IPS DF 4.7 (cell line): ENCODE results near the gene SERPINB5.
"Not testable (repeated sequence)": the region's sequence is repeated elsewhere in the genome, so short reads cannot be mapped to it uniquely, and the experiment has no call there.

Source experiments
- DNase-seq: peaks from one replicate; pipeline ENCODE4 v3.0.0-alpha.2; 2013; ENCODE audit warnings: low spot score; ENCODE audit errors: extremely low read depth

The SERPINB5 gene

GRCh38 chr18:63476668-63477067 lies at the start of gene SERPINB5:
Gene SERPINB5, plus strand, starts transcription at chr18:63476958. Its CDS starts 7,471 bp downstream, at chr18:63484429.
- DNase-seq: no peak

DNA sequence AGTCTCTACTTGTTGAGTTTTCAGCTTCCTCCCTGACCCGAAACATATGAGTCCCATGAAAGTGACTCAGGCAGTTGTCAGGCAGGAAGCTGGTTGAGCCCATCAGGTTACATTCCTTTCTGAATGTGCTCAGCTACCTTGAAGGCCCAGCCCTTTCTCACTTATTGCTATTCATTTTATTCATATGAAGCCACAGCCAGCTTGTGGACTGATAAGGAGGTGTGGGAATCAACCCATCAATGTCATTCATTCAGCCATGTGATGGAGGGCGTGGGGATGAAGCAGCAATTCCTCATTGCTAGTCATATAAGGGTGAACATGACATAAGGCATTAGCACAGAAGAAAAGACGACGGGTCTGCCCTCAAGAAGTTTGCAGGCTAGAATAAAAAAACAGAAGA lies 49.2 kb upstream of the SERPINB5 start:
- DNase-seq: peak; percentile 5

DNA sequence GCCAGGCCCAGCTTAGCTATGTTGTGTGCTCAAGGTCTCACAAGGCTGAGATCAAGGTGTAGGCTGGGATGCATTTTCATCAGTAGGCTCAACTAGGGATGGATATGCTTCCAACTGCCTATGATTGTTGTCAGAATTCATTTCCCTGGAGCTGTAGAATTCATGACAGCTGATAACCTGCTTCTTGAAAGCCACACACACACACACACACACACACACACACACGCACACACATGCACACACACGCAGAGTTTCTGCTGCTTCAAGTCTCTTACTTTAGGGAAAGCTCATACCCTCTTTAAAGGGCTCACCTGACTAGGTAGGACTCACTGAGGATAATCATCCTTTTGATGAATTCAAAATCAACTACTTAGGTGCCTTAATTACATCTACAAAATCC lies 46.2 kb upstream of the SERPINB5 start:
- no peak for DNase-seq

GRCh38 chr18:63431180-63431579 lies 45.6 kb upstream of the SERPINB5 start:
- DNase-seq: no peak

GRCh38 chr18:63433334-63433866 lies 43.4 kb upstream of the SERPINB5 start:
- DNase-seq: no peak

- no peak for DNase-seq
Measured at GRCh38 chr18:63438181-63438580, 38.6 kb upstream of the SERPINB5 start.

DNA sequence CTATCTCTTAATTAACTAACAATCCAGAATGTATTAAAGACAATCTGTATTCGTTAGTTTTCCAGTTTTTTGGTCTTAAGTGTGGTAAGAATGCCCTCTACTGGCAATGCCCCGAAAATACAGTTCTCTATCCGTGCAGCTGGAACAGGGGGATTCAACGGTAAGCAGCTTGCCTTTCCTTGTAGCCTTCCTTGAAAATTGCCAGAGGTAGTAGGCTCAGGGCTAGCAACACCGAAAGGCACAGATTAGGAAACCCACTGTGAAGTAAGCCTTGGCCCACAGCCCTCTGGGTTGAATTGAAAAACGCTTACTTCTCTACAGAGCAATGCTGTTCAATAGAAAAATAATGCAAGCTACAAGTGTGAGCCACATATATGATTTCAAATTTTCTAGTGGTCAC lies 37.4 kb upstream of the SERPINB5 start:
- peak; percentile 66 for DNase-seq

DNA sequence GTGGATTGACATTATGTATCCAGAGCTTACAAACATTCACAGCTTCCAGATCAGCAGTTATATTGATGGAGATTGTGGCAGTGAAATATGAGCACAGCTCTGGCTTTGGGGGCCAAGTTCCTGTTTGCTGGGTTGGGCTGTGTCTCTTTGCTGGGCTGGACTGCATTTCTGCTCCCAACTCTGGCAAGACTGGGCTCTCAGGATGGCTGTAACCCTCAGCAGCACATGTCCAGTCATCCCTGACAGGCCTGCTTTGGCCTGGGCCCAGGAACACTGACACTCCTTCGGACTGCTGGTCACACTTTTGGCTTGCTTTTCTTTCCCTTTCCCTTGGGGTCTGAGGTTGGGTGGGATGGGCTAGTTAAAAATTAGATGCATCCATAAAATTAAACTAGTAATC lies 36.5 kb upstream of the SERPINB5 start:
- no peak for DNase-seq

DNA sequence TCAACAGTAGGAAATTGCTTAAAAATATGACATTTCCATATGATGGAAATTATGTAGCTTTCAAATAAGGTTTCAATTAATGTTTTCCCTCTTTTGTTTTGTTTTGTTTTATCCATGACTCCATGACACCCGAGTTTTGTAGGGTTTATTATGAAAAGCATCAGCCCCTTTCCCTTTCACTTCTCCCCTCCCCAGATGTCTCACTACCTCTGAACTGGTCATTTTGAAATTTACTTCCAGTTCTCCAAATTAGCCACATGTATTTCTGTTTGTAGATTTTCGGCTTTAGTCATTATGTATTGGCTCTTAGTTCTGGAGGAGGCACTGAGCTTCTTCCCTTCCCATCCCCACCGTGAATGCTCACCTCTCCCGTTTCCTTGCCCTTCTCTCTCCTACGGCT lies 35.9 kb upstream of the SERPINB5 start:
- DNase-seq: no peak

DNA sequence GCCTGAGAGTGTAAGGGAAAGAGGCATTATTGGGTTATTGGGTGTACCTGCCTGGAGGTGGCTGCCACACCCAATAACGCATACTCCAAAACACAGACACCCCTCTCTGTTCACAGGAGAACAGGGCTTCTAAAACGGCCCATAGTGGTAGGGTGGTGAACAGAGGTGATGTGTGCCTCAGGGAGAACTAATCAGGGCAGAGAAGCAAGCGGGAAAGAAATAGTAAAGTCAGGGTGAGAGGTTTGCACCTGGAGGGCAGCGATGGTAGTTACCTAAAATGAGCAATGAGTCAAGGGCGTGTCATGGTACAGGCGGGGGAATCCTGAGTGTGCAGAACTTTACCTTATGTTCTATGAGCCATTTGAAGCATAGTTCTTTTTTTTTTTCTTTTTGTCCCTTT lies 32.9 kb upstream of the SERPINB5 start:
- no peak for DNase-seq

DNA sequence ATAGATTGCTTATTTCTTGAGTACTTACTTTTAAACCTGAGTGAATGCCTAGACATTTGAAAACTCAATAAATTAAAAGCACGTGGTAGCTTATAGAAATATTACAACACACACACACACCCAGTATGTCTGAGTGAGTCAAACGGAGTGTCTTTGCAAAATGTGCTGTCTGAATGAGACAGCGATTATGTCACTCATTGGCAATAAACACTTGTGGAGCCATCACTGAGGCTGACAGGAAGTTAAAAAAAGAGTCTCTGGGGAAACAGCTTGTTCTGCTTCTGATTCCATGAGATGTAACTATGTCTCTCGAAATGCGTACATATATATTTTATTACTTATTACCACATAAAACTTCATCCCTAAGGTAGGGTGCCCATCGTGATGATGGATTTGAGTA lies 32.2 kb upstream of the SERPINB5 start:
- no peak for DNase-seq

DNA sequence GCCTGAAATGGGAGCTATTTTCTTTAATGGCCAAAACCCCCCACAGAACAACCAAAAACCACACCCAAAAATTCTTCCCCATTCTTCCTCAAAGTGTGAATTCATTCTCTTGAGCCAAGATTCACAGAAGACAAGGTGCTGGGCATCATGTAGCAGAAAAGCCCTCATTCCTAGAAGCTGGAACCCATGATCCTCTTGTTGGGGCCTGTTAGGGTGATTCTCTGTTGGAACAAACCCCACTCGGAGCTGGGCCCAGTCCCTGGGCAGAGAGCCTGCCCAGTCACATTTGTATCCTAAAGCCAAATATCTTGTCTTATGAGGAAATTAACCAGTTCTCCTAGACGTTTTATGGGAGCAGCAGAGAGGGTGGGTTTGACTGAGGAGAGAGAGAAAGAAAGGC lies 31.7 kb upstream of the SERPINB5 start:
- DNase-seq: no peak

DNA sequence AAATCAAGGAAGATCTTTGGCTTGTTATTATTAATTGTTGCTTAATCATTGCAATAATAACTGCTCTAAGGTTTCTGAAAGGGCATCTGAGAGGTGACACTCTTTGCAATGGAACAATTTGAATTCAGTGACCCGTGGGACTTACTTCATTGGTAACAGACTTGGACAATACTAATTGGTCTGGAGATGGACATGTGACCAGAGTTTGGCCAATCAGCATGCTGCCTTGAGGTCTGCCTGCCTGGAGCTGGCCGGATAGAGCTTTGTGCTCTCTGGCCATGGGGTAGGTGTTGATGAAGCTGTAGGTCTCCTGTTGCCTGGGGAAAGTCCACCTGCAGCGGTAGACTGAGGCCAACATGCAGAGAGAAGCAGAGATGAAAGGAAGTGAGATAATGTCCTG lies 30.5 kb upstream of the SERPINB5 start:
- DNase-seq: no peak

- DNase-seq: no peak
Measured at GRCh38 chr18:63447066-63447465, 29.7 kb upstream of the SERPINB5 start.

GRCh38 chr18:63449426-63449825 lies 27.3 kb upstream of the SERPINB5 start:
- no peak for DNase-seq

DNA sequence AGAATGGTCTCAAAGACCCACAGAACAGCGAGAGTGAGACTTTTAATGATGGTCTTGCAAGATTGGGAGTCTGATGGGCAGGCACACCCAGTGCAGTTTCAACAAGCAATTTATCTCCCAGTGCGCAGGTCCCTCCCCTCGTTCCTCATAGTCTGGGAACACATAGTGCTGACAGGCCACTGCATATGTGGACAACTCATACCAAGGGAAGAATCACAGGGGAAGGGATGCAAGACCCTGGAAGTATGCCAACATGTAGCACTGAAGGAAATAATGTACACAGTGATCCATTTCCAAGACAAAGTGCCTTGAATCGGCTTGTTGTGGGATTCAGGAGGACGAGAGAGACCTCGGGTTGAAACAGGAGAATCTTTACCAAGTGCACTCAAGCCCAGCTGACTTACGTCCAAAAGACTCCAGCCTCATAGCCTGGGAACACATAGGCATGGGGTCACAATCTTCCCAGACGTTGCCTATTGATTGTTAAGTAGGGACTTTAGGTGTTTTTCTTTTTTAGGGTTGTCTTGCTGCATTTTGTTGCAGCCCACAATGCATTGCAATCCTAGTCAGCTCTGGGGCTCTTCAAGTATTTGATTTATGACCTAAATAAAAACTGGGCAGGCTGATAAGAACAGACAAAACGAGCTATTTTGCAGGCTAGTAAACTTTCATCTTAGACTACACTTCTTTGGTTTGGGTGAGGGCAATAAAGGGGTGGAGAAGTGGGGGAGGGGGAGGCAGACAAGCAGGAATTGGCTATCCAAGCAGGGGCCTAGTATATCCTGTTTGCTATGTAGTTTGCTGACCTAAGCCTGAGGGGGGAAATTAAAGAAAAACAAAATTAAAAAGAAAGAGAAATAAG lies 24.7 kb upstream of the SERPINB5 start:
- no peak for DNase-seq

DNA sequence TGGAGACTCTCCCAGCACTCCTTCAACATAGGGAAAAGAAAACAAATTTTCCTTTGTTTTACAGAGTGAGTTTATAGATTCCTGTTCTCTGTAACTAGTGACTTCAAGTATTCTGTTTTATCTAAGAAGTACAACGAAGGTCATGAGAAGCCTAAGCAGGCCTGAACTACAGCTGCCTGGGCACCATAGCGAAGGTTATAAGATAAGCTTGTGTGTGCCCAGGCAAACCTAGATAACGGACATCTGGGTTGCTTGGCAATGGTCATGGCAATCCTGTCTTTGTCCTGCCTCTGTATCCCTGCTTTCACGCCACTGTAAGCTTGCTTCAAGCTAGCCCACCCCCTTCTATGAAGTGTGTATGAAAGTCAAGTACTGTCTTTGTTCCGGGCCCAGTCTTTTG lies 24.0 kb upstream of the SERPINB5 start:
- DNase-seq: not testable (repeated sequence)

DNA sequence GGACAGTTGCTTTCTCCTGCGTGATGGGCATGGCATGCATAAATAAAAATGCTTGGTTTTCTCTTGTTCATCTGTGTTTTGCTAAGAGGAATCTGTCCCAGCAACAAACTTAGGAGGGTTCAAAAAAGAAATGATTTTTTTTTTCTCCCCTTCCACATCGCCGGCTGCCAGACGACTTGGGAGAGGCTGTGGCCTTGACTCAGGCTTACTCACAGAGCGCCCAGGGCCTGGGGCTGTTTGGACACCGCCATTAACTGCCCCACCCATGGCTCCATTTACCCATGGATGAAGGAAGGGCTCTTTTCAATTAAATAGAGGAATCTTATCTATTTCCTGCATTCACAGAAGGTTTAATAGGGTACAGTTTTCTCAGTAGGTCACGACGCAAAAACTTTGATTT lies 22.3 kb upstream of the SERPINB5 start:
- no peak for DNase-seq

GRCh38 chr18:63457977-63458376 lies 18.8 kb upstream of the SERPINB5 start:
- DNase-seq: no peak

- DNase-seq: no peak
Measured at GRCh38 chr18:63460414-63460813, 16.3 kb upstream of the SERPINB5 start.

DNA sequence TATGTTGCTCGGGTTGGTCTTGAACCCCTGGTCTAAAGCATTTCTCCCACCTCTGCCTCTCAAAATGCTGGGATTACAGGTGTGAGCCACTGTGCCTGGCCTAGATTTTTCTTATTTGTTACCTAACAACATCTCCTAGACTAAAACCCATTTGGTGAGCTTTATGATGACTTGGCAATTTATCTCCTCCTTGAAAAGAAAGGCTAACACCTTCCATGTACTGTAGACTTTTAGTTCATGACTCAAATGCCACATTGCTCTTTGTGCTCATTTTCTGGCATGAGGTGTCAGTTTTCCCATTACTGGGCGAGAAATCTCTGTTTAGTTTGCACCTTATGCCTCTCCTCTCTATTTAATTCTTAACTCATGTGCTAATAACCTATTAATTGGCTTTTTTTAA lies 12.3 kb upstream of the SERPINB5 start:
- no peak for DNase-seq

DNA sequence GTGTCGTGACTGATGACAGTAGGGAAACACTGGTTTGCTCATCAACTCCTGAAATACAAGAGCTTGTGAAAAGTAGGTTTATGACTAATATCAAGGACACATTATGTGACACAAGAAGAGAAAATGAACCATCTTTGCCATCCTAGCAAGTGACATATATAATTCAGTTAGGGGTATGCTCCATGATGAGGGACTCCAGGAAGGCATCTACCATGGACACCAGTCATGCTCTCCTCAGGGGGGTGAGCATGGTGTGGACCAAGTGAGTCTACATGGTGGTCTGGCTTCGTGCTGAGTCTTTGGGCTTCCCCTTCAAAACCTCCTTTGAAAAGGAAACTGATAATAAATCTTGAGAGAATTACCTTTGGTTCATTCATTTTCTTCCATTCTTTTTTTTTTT lies 11.7 kb upstream of the SERPINB5 start:
- no peak for DNase-seq

GRCh38 chr18:63467699-63468098 lies 9.1 kb upstream of the SERPINB5 start:
- DNase-seq: no peak
